Mesenchymal stem cell (in vitro differentiated cells and primary cell): ENCODE data around the gene SH3BP5L.
"Not testable (repeated sequence)": the region's sequence is repeated elsewhere in the genome, so short reads cannot be mapped to it uniquely, and the experiment has no call there.

Source experiments
- DNase-seq: peaks from one replicate; pipeline ENCODE4 v3.0.0-alpha.2; 2013
- H2AFZ ChIP-seq: one replicate; pipeline ENCODE4 v1.6.1; 2013; ENCODE audit warnings: low read depth, mild to moderate bottlenecking, control low read depth, inconsistent platforms, low read length, moderate library complexity
- H2AK5ac ChIP-seq: 2 replicates; pipeline ENCODE4 v1.6.1; 2013; ENCODE audit warnings: low read length, moderate library complexity, mild to moderate bottlenecking, inconsistent platforms; ENCODE audit not compliant: severe bottlenecking
- H2BK120ac ChIP-seq: one replicate; pipeline ENCODE4 v1.6.1; 2013; ENCODE audit warnings: low read depth, mild to moderate bottlenecking, inconsistent platforms, low read length, moderate library complexity
- H2BK12ac ChIP-seq, 2 experiments: one replicate each; pipeline ENCODE4 v1.6.1; 2013; ENCODE audit warnings: inconsistent platforms in 2 of 2, low read length in 2 of 2, mild to moderate bottlenecking in 2 of 2, moderate library complexity in 2 of 2, control low read depth in 1 of 2
- H2BK15ac ChIP-seq: one replicate; pipeline ENCODE4 v1.6.1; 2013; ENCODE audit warnings: mild to moderate bottlenecking, low read depth, inconsistent platforms; ENCODE audit not compliant: poor library complexity, severe bottlenecking
- H2BK5ac ChIP-seq: 2 replicates; pipeline ENCODE4 v1.6.1; 2013; ENCODE audit warnings: low read depth, mild to moderate bottlenecking, low read length, control low read depth, inconsistent platforms; ENCODE audit not compliant: poor library complexity, severe bottlenecking
- H3K14ac ChIP-seq, 2 experiments: one replicate each; pipeline ENCODE4 v1.6.1; 2013; ENCODE audit warnings: inconsistent platforms in 2 of 2, low read length in 2 of 2, control low read depth in 1 of 2, mild to moderate bottlenecking in 1 of 2, moderate library complexity in 1 of 2
- H3K18ac ChIP-seq, 2 experiments: one replicate each; pipeline ENCODE4 v1.6.1; 2013; ENCODE audit warnings: inconsistent platforms in 2 of 2, low read length in 2 of 2, control low read depth in 1 of 2, low read depth in 1 of 2, mild to moderate bottlenecking in 1 of 2
- H3K23ac ChIP-seq, 2 experiments: one replicate each; pipeline ENCODE4 v1.6.1; 2013; ENCODE audit warnings: inconsistent platforms in 2 of 2, low read length in 2 of 2, mild to moderate bottlenecking in 2 of 2, moderate library complexity in 2 of 2, control low read depth in 1 of 2
- H3K27ac ChIP-seq: 2 replicates; pipeline ENCODE4 v1.5.1; 2013; ENCODE audit warnings: mild to moderate bottlenecking, moderate library complexity, low read length, control low read depth, inconsistent platforms; ENCODE audit not compliant: poor library complexity, severe bottlenecking
- H3K27me3 ChIP-seq, 2 experiments: 2 replicates each; pipeline versions ENCODE4 v1.6.1 to v1.7.0; 2013; ENCODE audit warnings: low read length in 2 of 2, mild to moderate bottlenecking in 2 of 2, moderate library complexity in 2 of 2, control low read depth in 1 of 2, inconsistent platforms in 1 of 2; ENCODE audit not compliant: control insufficient read depth in 1 of 2, insufficient read depth in 1 of 2
- H3K36me3 ChIP-seq, 2 experiments: 2 replicates each; pipeline versions ENCODE4 v1.6.1 to v1.7.0; 2013; ENCODE audit warnings: low read length in 2 of 2, control low read depth in 1 of 2, inconsistent platforms in 1 of 2, low read depth in 1 of 2, mild to moderate bottlenecking in 1 of 2; ENCODE audit not compliant: insufficient read depth in 2 of 2, control insufficient read depth in 1 of 2
- H3K4ac ChIP-seq, 2 experiments: one replicate each; pipeline ENCODE4 v1.6.1; 2013; ENCODE audit warnings: inconsistent platforms in 2 of 2, low read length in 2 of 2, mild to moderate bottlenecking in 2 of 2, moderate library complexity in 2 of 2, control low read depth in 1 of 2, low read depth in 1 of 2
- H3K4me1 ChIP-seq: 2 replicates; pipeline ENCODE4 v1.6.1; 2013; ENCODE audit warnings: low read depth, low read length, control low read depth; ENCODE audit not compliant: control insufficient read depth, insufficient read depth
- H3K4me2 ChIP-seq: 2 replicates; pipeline ENCODE4 v1.6.1; 2013; ENCODE audit warnings: low read length, mild to moderate bottlenecking, inconsistent platforms; ENCODE audit not compliant: poor library complexity, severe bottlenecking
- H3K4me3 ChIP-seq, 2 experiments: 2 replicates each; pipeline versions ENCODE4 v1.5.1 to v1.7.0; 2013; ENCODE audit warnings: low read length in 2 of 2, mild to moderate bottlenecking in 2 of 2, control low read depth in 1 of 2, low read depth in 1 of 2; ENCODE audit not compliant: insufficient read depth in 1 of 2
- H3K79me1 ChIP-seq: replicated peaks from 2 replicates; pipeline ENCODE4 v1.6.1; 2013; ENCODE audit warnings: mild to moderate bottlenecking, control low read depth, low read length, inconsistent platforms; ENCODE audit not compliant: poor library complexity, severe bottlenecking
- H3K9ac ChIP-seq: 2 replicates; pipeline ENCODE4 v1.7.0; 2013; ENCODE audit warnings: mild to moderate bottlenecking, low read length, moderate library complexity
- H3K9me3 ChIP-seq: 2 replicates; pipeline ENCODE4 v1.7.0; 2013; ENCODE audit warnings: mild to moderate bottlenecking, low read length; ENCODE audit not compliant: control insufficient read depth
- H4K8ac ChIP-seq: one replicate; pipeline ENCODE4 v1.6.1; 2013; ENCODE audit warnings: inconsistent platforms, mild to moderate bottlenecking, low read length, moderate library complexity
- H4K91ac ChIP-seq: one replicate; pipeline ENCODE4 v1.6.1; 2013; ENCODE audit warnings: mild to moderate bottlenecking, low read length, inconsistent platforms
- WGBS: methylation state at CpG from one replicate; pipeline ENCODE4 v1.1.7; 2013; ENCODE audit warnings: mixed read lengths; 5-methylcytosine and 5-hydroxymethylcytosine counted together

Gene SH3BP5L

GRCh38 chr1:248798791-248799190, 26.9 kb downstream of the SH3BP5L start:
- Histone ChIP-seq H3K79me1 (no peaks in the 10 kb centered on the region), H2BK5ac (no peak overlapping the region), H3K4ac (no peak overlapping the region), H3K9me3 (peaks cover 11% of the 10 kb centered on the region), H2BK15ac (no peak overlapping the region), H2BK120ac (no peak overlapping the region), H3K18ac (no peak overlapping the region), H3K4me2 (no peak overlapping the region), H4K91ac (no peak overlapping the region), H3K9ac (no peak overlapping the region), H2AK5ac (no peak overlapping the region), H3K27me3 (no peaks in the 10 kb centered on the region), H3K27ac (no peak overlapping the region), H2AFZ (no peak overlapping the region), H3K14ac (no peak overlapping the region), H4K8ac (no peak overlapping the region), H3K4me3 (no peak overlapping the region), H3K36me3 (no peaks in the 10 kb centered on the region), H3K4me1 (no peaks in the 10 kb centered on the region), H3K23ac (no peak overlapping the region), H2BK12ac (no peak overlapping the region)
- no peak for DNase-seq
- no CpG with 5 or more reads among the region's 3 CpGs for WGBS

DNA sequence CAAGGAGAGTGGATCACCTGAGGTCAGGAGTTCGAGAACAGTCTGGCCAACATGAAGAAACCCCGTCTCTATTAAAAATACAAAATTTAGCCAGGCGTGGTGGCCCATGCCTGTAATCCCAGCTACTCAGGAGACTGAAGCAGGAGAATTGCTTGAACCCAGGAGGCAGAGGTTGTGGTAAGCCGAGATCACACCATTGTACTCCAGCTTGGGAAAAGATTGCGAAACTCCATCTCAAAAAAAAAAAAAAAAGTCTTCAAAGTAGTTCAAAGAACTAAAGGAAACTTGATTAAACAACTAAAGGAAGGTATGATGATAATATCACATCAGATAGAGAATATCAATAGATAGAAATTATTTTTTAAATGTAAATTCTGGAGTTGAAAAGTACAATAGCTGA, 31.1 kb downstream of the SH3BP5L start:
- H2AFZ ChIP-seq, H2BK5ac ChIP-seq: not testable (repeated sequence)
- WGBS: 80% methylated on average over 3 of the region's 5 CpGs

GRCh38 chr1:248793592-248793991, 32.1 kb downstream of the SH3BP5L start:
- Histone ChIP-seq H3K9ac (no peak overlapping the region), H2AK5ac (no peak overlapping the region), H3K27me3 (no peaks in the 10 kb centered on the region), H2BK15ac (no peak overlapping the region), H2BK5ac (no peak overlapping the region), H3K4me2 (no peak overlapping the region), H3K4me3 (no peak overlapping the region), H3K18ac (no peak overlapping the region), H2AFZ (no peak overlapping the region), H3K14ac (no peak overlapping the region), H3K4ac (no peak overlapping the region), H3K23ac (no peak overlapping the region), H2BK12ac (no peak overlapping the region), H4K91ac (no peak overlapping the region), H4K8ac (no peak overlapping the region), H3K27ac (no peak overlapping the region), H2BK120ac (no peak overlapping the region), H3K36me3 (no peaks in the 10 kb centered on the region), H3K79me1 (no peaks in the 10 kb centered on the region), H3K9me3 (peaks cover 19% of the 10 kb centered on the region), H3K4me1 (no peaks in the 10 kb centered on the region)
- DNase-seq: no peak

More for the DNA sequence above, 31.1 kb downstream of the SH3BP5L start:
- H3K4me2 ChIP-seq, H3K36me3 ChIP-seq, H3K79me1 ChIP-seq, H3K4me3 ChIP-seq, DNase-seq, H3K9ac ChIP-seq, H4K91ac ChIP-seq, H2BK120ac ChIP-seq, H2AK5ac ChIP-seq, H4K8ac ChIP-seq, H3K23ac ChIP-seq, H3K14ac ChIP-seq, H3K27ac ChIP-seq, H3K27me3 ChIP-seq, H3K18ac ChIP-seq, H3K4ac ChIP-seq, H2BK15ac ChIP-seq, H3K4me1 ChIP-seq, H2BK12ac ChIP-seq: not testable (repeated sequence)
- peaks cover 19% of the 10 kb centered on the region for H3K9me3 ChIP-seq

DNA sequence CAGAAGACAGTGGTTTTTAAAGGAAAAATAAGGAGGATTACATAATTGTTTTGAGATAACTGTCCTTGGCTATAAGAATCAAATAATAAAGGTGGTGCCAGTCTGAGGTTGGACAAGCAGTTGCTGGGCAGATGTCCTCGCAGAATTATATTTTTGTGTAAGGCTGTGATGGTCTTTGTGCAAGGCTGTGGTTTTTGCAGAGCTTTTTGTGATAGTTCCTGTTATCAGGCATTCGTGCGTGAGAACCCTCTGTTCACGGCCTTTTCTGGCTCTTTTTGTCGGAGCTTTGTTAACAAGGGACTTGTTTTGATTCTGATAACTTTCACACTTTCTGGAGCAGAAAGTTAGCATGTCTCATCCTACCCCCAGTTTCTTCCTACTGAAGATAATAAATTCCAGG, 33.4 kb downstream of the SH3BP5L start:
- Histone ChIP-seq H3K4me2 (no peak overlapping the region), H2BK120ac (no peak overlapping the region), H2BK15ac (no peak overlapping the region), H3K27ac (no peak overlapping the region), H3K4me1 (no peaks in the 10 kb centered on the region), H4K8ac (no peak overlapping the region), H3K4ac (no peak overlapping the region), H3K18ac (no peak overlapping the region), H4K91ac (no peak overlapping the region), H2AFZ (no peak overlapping the region), H2BK5ac (no peak overlapping the region), H3K79me1 (no peaks in the 10 kb centered on the region), H3K9me3 (peaks cover 19% of the 10 kb centered on the region), H2BK12ac (no peak overlapping the region), H3K9ac (no peak overlapping the region), H3K4me3 (no peak overlapping the region), H3K14ac (no peak overlapping the region), H3K27me3 (no peaks in the 10 kb centered on the region), H3K36me3 (no peaks in the 10 kb centered on the region), H3K23ac (no peak overlapping the region), H2AK5ac (no peak overlapping the region)
- 75% methylated on average over 5 of the region's 5 CpGs for WGBS
- no peak for DNase-seq
